ENCODE measurements around the gene PICK1. TPM values are rescaled to one million over a fixed set of nuclear protein-coding genes. Genes with fewer than 3 reads are reported as not detected.
A peak's percentile ranks its signal among the peaks of the same experiment; 100 is the strongest.

The PICK1 gene
- total RNA-seq, 2 experiments from 2014 or later, result 19.2 to 23.8 TPM

DNA sequence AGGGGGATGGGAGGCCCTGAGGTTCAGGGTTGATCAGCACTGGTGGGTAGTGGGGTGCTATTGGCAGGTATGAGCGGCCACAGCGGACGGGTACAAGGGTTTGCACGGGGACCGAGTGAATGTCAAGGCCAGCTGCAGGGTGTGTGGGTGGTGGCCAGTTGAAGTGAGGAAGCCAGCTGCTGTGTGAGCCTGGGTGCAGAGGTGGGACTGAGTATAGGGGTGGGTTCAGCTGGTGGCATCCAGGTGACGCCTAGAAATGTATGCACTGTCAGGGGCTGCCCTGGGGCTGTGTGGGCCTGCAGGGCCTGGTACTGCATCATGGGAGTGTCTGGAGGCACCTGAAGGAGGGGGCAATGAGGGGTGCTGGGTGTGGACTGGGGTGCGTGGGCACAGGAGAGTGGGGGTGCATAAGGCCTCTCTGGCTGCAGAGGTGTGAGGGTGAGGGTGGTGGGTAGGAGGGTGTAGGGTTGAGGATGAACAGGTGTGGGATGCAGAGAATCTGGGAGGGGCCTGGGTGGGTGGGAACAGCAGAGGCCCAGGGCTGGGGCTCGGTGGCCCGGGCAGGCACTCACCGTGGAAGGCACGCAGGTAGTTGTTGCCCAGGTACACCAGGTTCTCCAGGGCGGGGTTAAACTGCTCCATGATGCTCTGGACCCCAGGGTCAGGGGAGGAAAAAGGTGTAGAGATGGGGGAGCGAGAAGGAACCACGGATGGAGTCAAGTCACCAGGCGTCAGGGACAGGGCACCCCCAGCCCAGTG, 51.5 kb downstream of the PICK1 start:
- H4K20me1 ChIP-seq (ENCODE audit: insufficient read depth, low read length), result no peaks in the 10 kb centered on the region
- H3K9me2 ChIP-seq (ENCODE audit: insufficient read depth, low read length), result no peaks in the 10 kb centered on the region
- no peak overlapping the region for H3K27ac ChIP-seq (ENCODE audit: low read depth, low read length, poor library complexity, severe bottlenecking)
- no peak overlapping the region for H2AFZ ChIP-seq (ENCODE audit: low read length)
- H3K79me2 ChIP-seq (ENCODE audit: insufficient read depth, low read depth, low read length), result no peaks in the 10 kb centered on the region
- no peak for DNase-seq (ENCODE audit: low spot score)
- CTCF ChIA-PET (ENCODE audit: unreplicated experiment), result no interaction called here
- TF ChIP-seq, protein P1, sequence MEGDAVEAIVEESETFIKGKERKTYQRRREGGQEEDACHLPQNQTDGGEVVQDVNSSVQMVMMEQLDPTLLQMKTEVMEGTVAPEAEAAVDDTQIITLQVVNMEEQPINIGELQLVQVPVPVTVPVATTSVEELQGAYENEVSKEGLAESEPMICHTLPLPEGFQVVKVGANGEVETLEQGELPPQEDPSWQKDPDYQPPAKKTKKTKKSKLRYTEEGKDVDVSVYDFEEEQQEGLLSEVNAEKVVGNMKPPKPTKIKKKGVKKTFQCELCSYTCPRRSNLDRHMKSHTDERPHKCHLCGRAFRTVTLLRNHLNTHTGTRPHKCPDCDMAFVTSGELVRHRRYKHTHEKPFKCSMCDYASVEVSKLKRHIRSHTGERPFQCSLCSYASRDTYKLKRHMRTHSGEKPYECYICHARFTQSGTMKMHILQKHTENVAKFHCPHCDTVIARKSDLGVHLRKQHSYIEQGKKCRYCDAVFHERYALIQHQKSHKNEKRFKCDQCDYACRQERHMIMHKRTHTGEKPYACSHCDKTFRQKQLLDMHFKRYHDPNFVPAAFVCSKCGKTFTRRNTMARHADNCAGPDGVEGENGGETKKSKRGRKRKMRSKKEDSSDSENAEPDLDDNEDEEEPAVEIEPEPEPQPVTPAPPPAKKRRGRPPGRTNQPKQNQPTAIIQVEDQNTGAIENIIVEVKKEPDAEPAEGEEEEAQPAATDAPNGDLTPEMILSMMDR (conservative IDR thresholded peaks at IDR 0.05; ENCODE audit: low read length), result no peak
- TF ChIP-seq EZH2phosphoT487 (IDR thresholded peaks at IDR 0.05; ENCODE audit: borderline replicate concordance, low read depth, low read length), result no peak
- H3K4me2 ChIP-seq (ENCODE audit: low read length), result no peak overlapping the region
- POLR2A ChIA-PET, result no interaction called here
- no peak overlapping the region for H3K4me3 ChIP-seq (ENCODE audit: low read depth, low read length, poor library complexity, severe bottlenecking)
- H3K9me3 ChIP-seq (ENCODE audit: low read length), result no peaks in the 10 kb centered on the region
- no peaks in the 10 kb centered on the region for H3K4me1 ChIP-seq (ENCODE audit: insufficient read depth, low read length, poor library complexity, severe bottlenecking)
- no TSS peak for BruUV-seq (replicated peaks)
- intact Hi-C loops (cut with micrococcal nuclease; ENCODE audit: unreplicated experiment), result no loop called here
- H3K36me3 ChIP-seq (ENCODE audit: insufficient read depth, low read length), result no peaks in the 10 kb centered on the region

DNA sequence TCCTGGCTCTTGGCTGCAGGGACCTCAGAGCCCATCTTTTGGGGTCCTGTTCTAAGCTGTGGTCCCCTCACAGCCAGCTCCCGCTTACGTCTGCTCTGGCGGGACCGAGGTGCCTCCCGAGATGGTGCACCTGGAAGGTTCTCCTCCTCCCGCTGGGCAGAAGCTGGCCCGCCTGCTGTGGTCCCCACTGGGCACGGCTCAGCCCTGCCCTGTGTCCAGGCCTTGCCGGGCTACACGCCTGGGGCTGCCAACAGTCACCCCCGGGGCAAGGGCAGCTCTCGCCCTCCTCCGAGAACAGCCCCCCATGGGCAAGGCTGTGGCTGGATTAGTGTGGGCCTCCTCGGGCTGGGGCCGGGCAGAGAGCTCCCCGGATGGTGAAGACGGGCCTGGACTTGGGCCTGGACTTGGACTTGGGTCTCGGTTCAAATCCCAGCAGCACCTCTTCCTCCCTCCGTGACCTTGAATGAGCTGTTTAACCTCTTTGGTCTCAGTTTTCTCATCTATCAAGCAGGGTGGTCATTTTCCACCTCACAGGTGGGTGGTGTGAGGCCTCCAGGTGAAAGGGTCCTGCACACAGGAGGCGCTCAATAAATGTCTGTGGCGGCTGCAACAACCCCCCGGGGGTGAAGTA, 52.3 kb downstream of the PICK1 start:
- BruUV-seq (replicated peaks), result no TSS peak
- DNase-seq (ENCODE audit: low spot score), result peak; percentile 22
- no peaks in the 10 kb centered on the region for H3K79me2 ChIP-seq (ENCODE audit: insufficient read depth, low read depth, low read length)
- no peaks in the 10 kb centered on the region for H3K9me3 ChIP-seq (ENCODE audit: low read length)
- no peaks in the 10 kb centered on the region for H3K9me2 ChIP-seq (ENCODE audit: insufficient read depth, low read length)
- intact Hi-C loops (cut with micrococcal nuclease; ENCODE audit: unreplicated experiment), result no loop called here
- no peak overlapping the region for H3K4me3 ChIP-seq (ENCODE audit: low read depth, low read length, poor library complexity, severe bottlenecking)
- ChIA-PET POLR2A (no interaction called here), CTCF (ENCODE audit: unreplicated experiment) (no interaction called here)
- H3K27ac ChIP-seq (ENCODE audit: low read depth, low read length, poor library complexity, severe bottlenecking), result no peak overlapping the region
- H3K4me1 ChIP-seq (ENCODE audit: insufficient read depth, low read length, poor library complexity, severe bottlenecking), result no peaks in the 10 kb centered on the region
- H4K20me1 ChIP-seq (ENCODE audit: insufficient read depth, low read length), result no peaks in the 10 kb centered on the region
- H2AFZ ChIP-seq (ENCODE audit: low read length), result no peak overlapping the region
- no peak overlapping the region for H3K4me2 ChIP-seq (ENCODE audit: low read length)
- no peaks in the 10 kb centered on the region for H3K36me3 ChIP-seq (ENCODE audit: insufficient read depth, low read length)
- no peak for TF ChIP-seq EZH2phosphoT487 (IDR thresholded peaks at IDR 0.05; ENCODE audit: borderline replicate concordance, low read depth, low read length)
- TF ChIP-seq, protein P1 (conservative IDR thresholded peaks at IDR 0.05; ENCODE audit: low read length), result no peak

Data from OCI-LY7 (cell line).